Ishikawa (cell line): ENCODE data around the gene SPATA6L.
A peak's percentile ranks its signal among the peaks of the same experiment; 100 is the strongest.

ENCODE experiments used
- CEBPB ChIP-seq: IDR thresholded peaks from 2 replicates; pipeline ENCODE4 v1.6.1; 2012
- CREB1 ChIP-seq: IDR thresholded peaks from 2 replicates; pipeline ENCODE4 v1.6.1; 2012; ENCODE audit warnings: low read depth
- EGR1 ChIP-seq: IDR thresholded peaks from 2 replicates; pipeline ENCODE4 v1.6.1; 2012
- EP300 ChIP-seq: IDR thresholded peaks from 2 replicates; pipeline ENCODE4 v1.6.1; 2012; ENCODE audit warnings: borderline replicate concordance
- FOXM1 ChIP-seq: IDR thresholded peaks from 2 replicates; pipeline ENCODE4 v1.6.1; 2012; ENCODE audit warnings: low read depth, borderline replicate concordance
- MAX ChIP-seq: IDR thresholded peaks from 2 replicates; pipeline ENCODE4 v1.6.1; 2012
- NFIC ChIP-seq: IDR thresholded peaks from 2 replicates; pipeline ENCODE4 v1.6.1; 2012
- RAD21 ChIP-seq: IDR thresholded peaks from 2 replicates; pipeline ENCODE4 v1.6.1; 2012; ENCODE audit warnings: low read depth
- REST ChIP-seq: IDR thresholded peaks from 2 replicates; pipeline ENCODE4 v1.6.1; 2012; ENCODE audit warnings: low read depth, mild to moderate bottlenecking
- TAF1 ChIP-seq: IDR thresholded peaks from 2 replicates; pipeline ENCODE4 v1.6.1; 2012; ENCODE audit warnings: low read depth, mild to moderate bottlenecking
- TCF12 ChIP-seq: IDR thresholded peaks from 2 replicates; pipeline ENCODE4 v1.6.1; 2012; ENCODE audit warnings: low read depth
- TEAD4 ChIP-seq: IDR thresholded peaks from 2 replicates; pipeline ENCODE4 v1.6.1; 2012
- USF1 ChIP-seq: IDR thresholded peaks from 2 replicates; pipeline ENCODE4 v1.6.1; 2012
- YY1 ChIP-seq: IDR thresholded peaks from 2 replicates; pipeline ENCODE4 v1.6.1; 2012; ENCODE audit warnings: low read depth
- ZBTB7A ChIP-seq: IDR thresholded peaks from 2 replicates; pipeline ENCODE4 v1.6.1; 2012; ENCODE audit warnings: low read depth

The SPATA6L gene

GRCh38 chr9:4638968-4639367 is 27.3 kb downstream of the SPATA6L start:
- TF ChIP-seq FOXM1: no peak
- TF ChIP-seq TCF12: no peak
- TF ChIP-seq RAD21: no peak
- no peak for TF ChIP-seq YY1
- no peak for TF ChIP-seq NFIC
- no peak for TF ChIP-seq CREB1

- peak; percentile 26; the same call in 1 of the 2 replicates for TF ChIP-seq RAD21
- 0 out of 2 replicates have a peak, but pooled peaks have one; percentile 36 for TF ChIP-seq TEAD4
- no peak for TF ChIP-seq FOXM1
Measured at GRCh38 chr9:4630836-4631235, 35.4 kb downstream of the SPATA6L start.

- TF ChIP-seq EGR1 (no peak), TAF1 (no peak), EP300 (no peak), FOXM1 (no peak), TEAD4 (no peak), USF1 (no peak), CREB1 (no peak), RAD21 (no peak), REST (no peak), NFIC (no peak), CEBPB (no peak), TCF12 (no peak), ZBTB7A (no peak), YY1 (no peak), MAX (no peak)
Measured at GRCh38 chr9:4622016-4622415, 44.3 kb downstream of the SPATA6L start.

GRCh38 chr9:4620881-4621555 is 45.3 kb downstream of the SPATA6L start:
- TF ChIP-seq EP300 (no peak), EGR1 (no peak), REST (no peak), RAD21 (no peak), CREB1 (no peak), FOXM1 (no peak)

GRCh38 chr9:4620057-4620765 is 46.1 kb downstream of the SPATA6L start:
- TF ChIP-seq EP300 (no peak), ZBTB7A (no peak), REST (no peak), FOXM1 (no peak)
